Measurements from ENCODE around the gene TDRKH. TPM values are rescaled to one million over a fixed set of nuclear protein-coding genes. Genes with fewer than 3 reads are reported as not detected.

The TDRKH gene
- total and polyA plus RNA-seq, 2 experiments from 2014 or later: 10.2 to 25.6 TPM

GRCh38 chr1:151829352-151830046 lies 39.2 kb upstream of the TDRKH start:
- peak overlapping the region; percentile 83 for H3K4me2 ChIP-seq
- H3K36me3 ChIP-seq (ENCODE audit: insufficient read depth): no peaks in the 10 kb centered on the region
- Mint-ChIP-seq H3K9me3 (no peaks in the 10 kb centered on the region; the same call in 2 of the 3 replicates), H3K27me3 (ENCODE audit: insufficient read depth, low read depth, poor library complexity) (peaks cover 15% of the 10 kb centered on the region), H3K4me3 (peak overlapping the region; percentile 36), H3K4me1 (peaks cover 50% of the 10 kb centered on the region), H3K36me3 (ENCODE audit: low read depth) (no peaks in the 10 kb centered on the region; the same call in 2 of the 3 replicates), H3K27ac (no peak overlapping the region; the same call in 1 of the 2 replicates)
- peak overlapping the region; percentile 93 for H2AFZ ChIP-seq
- H3K27me3 ChIP-seq (ENCODE audit: insufficient read depth): no peaks in the 10 kb centered on the region
- H3K4me1 ChIP-seq (ENCODE audit: insufficient read depth): peaks cover 44% of the 10 kb centered on the region
- DNase-seq (ENCODE audit: low spot score) (no peak), ATAC-seq (peak; percentile 29)
- TF ChIP-seq POLR2AphosphoS5 (IDR thresholded peaks at IDR 0.05; ENCODE audit: low read depth): no peak
- no peak for TF ChIP-seq JUNB (IDR thresholded peaks at IDR 0.05; ENCODE audit: unreplicated experiment)
- TF ChIP-seq NANOG (IDR thresholded peaks at IDR 0.05; ENCODE audit: borderline replicate concordance): no peak
- TF ChIP-seq ZNF114 (CRISPR knock-in tag; IDR thresholded peaks at IDR 0.05): no peak
- TF ChIP-seq EZH2phosphoT487 (IDR thresholded peaks at IDR 0.05; ENCODE audit: unreplicated experiment): no peak
- TF ChIP-seq, protein P1, sequence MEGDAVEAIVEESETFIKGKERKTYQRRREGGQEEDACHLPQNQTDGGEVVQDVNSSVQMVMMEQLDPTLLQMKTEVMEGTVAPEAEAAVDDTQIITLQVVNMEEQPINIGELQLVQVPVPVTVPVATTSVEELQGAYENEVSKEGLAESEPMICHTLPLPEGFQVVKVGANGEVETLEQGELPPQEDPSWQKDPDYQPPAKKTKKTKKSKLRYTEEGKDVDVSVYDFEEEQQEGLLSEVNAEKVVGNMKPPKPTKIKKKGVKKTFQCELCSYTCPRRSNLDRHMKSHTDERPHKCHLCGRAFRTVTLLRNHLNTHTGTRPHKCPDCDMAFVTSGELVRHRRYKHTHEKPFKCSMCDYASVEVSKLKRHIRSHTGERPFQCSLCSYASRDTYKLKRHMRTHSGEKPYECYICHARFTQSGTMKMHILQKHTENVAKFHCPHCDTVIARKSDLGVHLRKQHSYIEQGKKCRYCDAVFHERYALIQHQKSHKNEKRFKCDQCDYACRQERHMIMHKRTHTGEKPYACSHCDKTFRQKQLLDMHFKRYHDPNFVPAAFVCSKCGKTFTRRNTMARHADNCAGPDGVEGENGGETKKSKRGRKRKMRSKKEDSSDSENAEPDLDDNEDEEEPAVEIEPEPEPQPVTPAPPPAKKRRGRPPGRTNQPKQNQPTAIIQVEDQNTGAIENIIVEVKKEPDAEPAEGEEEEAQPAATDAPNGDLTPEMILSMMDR (conservative IDR thresholded peaks at IDR 0.05; ENCODE audit: low read depth in 2 of 2): no peak
- TF ChIP-seq ETS1 (IDR thresholded peaks at IDR 0.05): no peak
- no peak for TF ChIP-seq ZNF331 (CRISPR knock-in tag; IDR thresholded peaks at IDR 0.05; ENCODE audit: low read depth)
- no peaks in the 10 kb centered on the region for H3K9me2 ChIP-seq (ENCODE audit: insufficient read depth)
- no peaks in the 10 kb centered on the region for H4K20me1 ChIP-seq (replicated peaks; ENCODE audit: insufficient read depth)
- peak overlapping the region; percentile 45 for H3K4me3 ChIP-seq
- no peaks in the 10 kb centered on the region; the same call in 1 of the 2 replicates for H3F3A ChIP-seq (replicated peaks; ENCODE audit: low read depth)
- H3K27ac ChIP-seq (ENCODE audit: low read depth): no peak overlapping the region
- no peaks in the 10 kb centered on the region for H3K79me2 ChIP-seq (replicated peaks; ENCODE audit: insufficient read depth)

DNA sequence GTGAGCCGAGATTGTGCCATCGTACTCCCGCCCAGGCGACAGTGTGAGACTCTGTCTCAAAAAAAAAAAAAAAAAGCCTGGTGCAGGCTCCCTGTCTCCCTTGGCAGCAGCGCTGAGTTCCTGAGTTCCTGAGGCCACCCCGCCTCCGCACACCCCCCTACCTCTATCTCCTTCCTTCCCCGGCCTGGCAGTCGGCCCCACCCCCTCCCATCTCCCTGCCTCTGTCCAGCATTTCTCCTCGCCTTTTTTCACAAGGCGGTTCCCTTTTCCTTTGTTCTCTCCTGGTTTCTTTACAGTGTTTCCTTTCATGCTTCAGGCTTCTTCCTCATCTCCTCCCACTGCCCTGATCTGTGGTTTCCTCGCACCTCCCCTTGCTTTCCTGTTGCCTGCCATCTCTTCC lies 38.6 kb upstream of the TDRKH start:
- Histone ChIP-seq H3K4me3 (peak overlapping the region; percentile 45), H3K4me1 (ENCODE audit: insufficient read depth) (peaks cover 44% of the 10 kb centered on the region), H2AFZ (peak overlapping the region; percentile 93), H3K27ac (ENCODE audit: low read depth) (no peak overlapping the region), H3K4me2 (peak overlapping the region; percentile 83), H3K36me3 (ENCODE audit: insufficient read depth) (no peaks in the 10 kb centered on the region), H3F3A (replicated peaks; ENCODE audit: low read depth) (no peaks in the 10 kb centered on the region; the same call in 1 of the 2 replicates), H3K79me2 (replicated peaks; ENCODE audit: insufficient read depth) (no peaks in the 10 kb centered on the region), H3K27me3 (ENCODE audit: insufficient read depth) (no peaks in the 10 kb centered on the region), H3K9me2 (ENCODE audit: insufficient read depth) (no peaks in the 10 kb centered on the region), H4K20me1 (replicated peaks; ENCODE audit: insufficient read depth) (no peaks in the 10 kb centered on the region)
- Mint-ChIP-seq H3K9me3 (no peaks in the 10 kb centered on the region; the same call in 2 of the 3 replicates), H3K4me3 (peak overlapping the region; percentile 36), H3K27me3 (ENCODE audit: insufficient read depth, low read depth, poor library complexity) (peaks cover 18% of the 10 kb centered on the region), H3K36me3 (ENCODE audit: low read depth) (no peaks in the 10 kb centered on the region; the same call in 2 of the 3 replicates), H3K27ac (no peak overlapping the region; the same call in 1 of the 2 replicates), H3K4me1 (peaks cover 50% of the 10 kb centered on the region)
- TF ChIP-seq JUNB (IDR thresholded peaks at IDR 0.05; ENCODE audit: unreplicated experiment) (no peak), CREB1 (CRISPR knock-in tag; IDR thresholded peaks at IDR 0.05; ENCODE audit: low read depth) (no peak), EZH2 (IDR thresholded peaks at IDR 0.05; ENCODE audit: low read depth, unreplicated experiment) (no peak), ZNF331 (CRISPR knock-in tag; IDR thresholded peaks at IDR 0.05; ENCODE audit: low read depth) (no peak), REST (IDR thresholded peaks at IDR 0.05; ENCODE audit: unreplicated experiment) (peak; percentile 69), ETS1 (IDR thresholded peaks at IDR 0.05) (no peak)
- TF ChIP-seq, protein P1 (conservative IDR thresholded peaks at IDR 0.05; ENCODE audit: low read depth in 2 of 2): no peak
- peak; percentile 88 for DNase-seq (ENCODE audit: low spot score)
- peak; percentile 67 for ATAC-seq

All from GM23338 (cell line).